K562 (cell line): ENCODE results near the gene GDF11. TPM values are rescaled to one million over a fixed set of nuclear protein-coding genes. Genes with fewer than 3 reads are reported as not detected.

Source experiments
- ATAC-seq: fragments of 200-7000 bp; cut with Tn5 transposase; 3 replicates; pipeline ENCODE4 v1.9.1; 2020; ENCODE audit warnings: moderate library complexity
- BruUV-seq: library from RNA; stranded (reverse); fragments of 400-500 nt; replicated peaks from 2 replicates; lab custom pipeline; 2021; lab: Mats Ljungman, UMichigan
- CTCF ChIA-PET: fragments of 300-600 bp; formaldehyde crosslinking; extraction: SDS; loops from one replicate; lab custom pipeline; 2021; ENCODE audit warnings: low intra/inter-chr PET ratio; lab: Yijun Ruan, JAX
- POLR2A ChIA-PET: fragments of 300-600, 350-650 bp; sonication (Branson Sonifier 250); formaldehyde crosslinking; extraction: SDS; loops from one replicate; lab custom pipeline; 2021; ENCODE audit warnings: antibody characterized with exemption, inconsistent platforms; lab: Yijun Ruan, JAX
- DNase-seq, 4 experiments: peaks; one replicate each; pipeline versions ENCODE4 v3.0.0 to v3.0.0-alpha.2; 2011 to 2018; ENCODE audit warnings: low spot score in 3 of 4, mixed read lengths in 3 of 4; ENCODE audit errors: extremely low read depth in 1 of 4
- FAIRE-seq: peaks from 2 replicates; lab custom pipeline; 2011; peaks lifted over from hg19 to GRCh38; lab: Jason Lieb, UNC
- H2AFZ ChIP-seq: 2 replicates; pipeline ENCODE4 v1.6.0; 2011; ENCODE audit warnings: low read depth, low read length, control low read depth, inconsistent platforms
- H3K27ac ChIP-seq: fragments of 200-600 bp; 3 replicates; pipeline ENCODE4 v1.8.0; 2011; ENCODE audit warnings: low read depth, mild to moderate bottlenecking, control low read depth, inconsistent platforms, low read length, moderate library complexity, mixed read lengths; ENCODE audit errors: extremely low read depth
- H3K27me3 ChIP-seq, 2 experiments: fragments of 300-600 bp in 1 of 2; 2 replicates in 1 of 2; 3 replicates in 1 of 2; pipeline versions ENCODE4 v1.6.0 to v1.8.0; 2011; ENCODE audit warnings: inconsistent platforms in 2 of 2, low read length in 2 of 2, mild to moderate bottlenecking in 1 of 2, mixed read lengths in 1 of 2, moderate library complexity in 1 of 2; ENCODE audit not compliant: control insufficient read depth in 2 of 2, insufficient read depth in 2 of 2
- H3K36me3 ChIP-seq: fragments of 300-600 bp; 3 replicates; pipeline ENCODE4 v1.8.0; 2011; ENCODE audit warnings: mild to moderate bottlenecking, low read length, inconsistent platforms; ENCODE audit not compliant: control insufficient read depth, insufficient read depth
- H3K4me1 ChIP-seq, 2 experiments: fragments of 200-600 bp in 1 of 2; replicated peaks in 1 of 2; 2 replicates in 1 of 2; 3 replicates in 1 of 2; pipeline versions ENCODE4 v1.5.1 to v1.8.0; 2011; ENCODE audit warnings: inconsistent platforms in 2 of 2, low read length in 2 of 2, mild to moderate bottlenecking in 1 of 2, mixed read lengths in 1 of 2, moderate library complexity in 1 of 2; ENCODE audit not compliant: control insufficient read depth in 2 of 2, insufficient read depth in 2 of 2
- H3K4me2 ChIP-seq: 2 replicates; pipeline ENCODE4 v1.6.1; 2011; ENCODE audit warnings: low read length, control low read depth, inconsistent platforms, mixed read lengths; ENCODE audit not compliant: insufficient read depth
- H3K4me3 ChIP-seq: fragments of 200-600 bp; sonication (generic), shearing (Covaris generic); 2 replicates; pipeline ENCODE4 v1.5.1; 2016; ENCODE audit warnings: control low read depth, inconsistent platforms
- H3K79me2 ChIP-seq: fragments of 200-600 bp; 3 replicates; pipeline ENCODE4 v1.8.0; 2011; ENCODE audit warnings: low read length, inconsistent platforms; ENCODE audit not compliant: control insufficient read depth, insufficient read depth
- H3K9ac ChIP-seq, 2 experiments: 2 replicates each; pipeline versions ENCODE4 v1.6.0 to v1.6.1; 2011; ENCODE audit warnings: low read depth in 2 of 2, low read length in 2 of 2, control low read depth in 1 of 2, inconsistent platforms in 1 of 2, mild to moderate bottlenecking in 1 of 2, mixed read lengths in 1 of 2; ENCODE audit not compliant: insufficient read depth in 1 of 2
- H3K9me1 ChIP-seq: one replicate; pipeline ENCODE4 v1.6.0; 2011; ENCODE audit warnings: inconsistent platforms, mild to moderate bottlenecking, low read length, moderate library complexity; ENCODE audit not compliant: control insufficient read depth, insufficient read depth
- H3K9me3 ChIP-seq: replicated peaks from 2 replicates; pipeline ENCODE4 v1.5.1; 2011; ENCODE audit warnings: low read depth, low read length, inconsistent platforms; ENCODE audit not compliant: control insufficient read depth, insufficient read depth
- H4K20me1 ChIP-seq: replicated peaks from 2 replicates; pipeline ENCODE4 v1.6.1; 2011; ENCODE audit warnings: low read length, inconsistent platforms, mixed read lengths; ENCODE audit not compliant: control insufficient read depth, insufficient read depth
- SAFB2 ChIP-seq: fragments of 200-400 bp; formaldehyde crosslinking; IDR thresholded peaks from 2 replicates; pipeline ENCODE4 v1.6.1; 2018; ENCODE audit warnings: borderline replicate concordance, low read length, low read depth, moderate library complexity; ENCODE audit not compliant: severe bottlenecking
- ZNF551 ChIP-seq: fragments of 250-450 bp; sonication (Bioruptor Pico); IDR thresholded peaks from 2 replicates; pipeline ENCODE4 v1.5.0; 2021; ENCODE audit warnings: mild to moderate bottlenecking, moderate library complexity
- ZNF57 ChIP-seq: fragments of 450-650 bp; formaldehyde crosslinking; IDR thresholded peaks from 2 replicates; pipeline ENCODE4 v1.4.0; 2020; ENCODE audit warnings: mild to moderate bottlenecking, moderate library complexity
- ZNF696 ChIP-seq: fragments of 250-450 bp; sonication (Bioruptor Pico); conservative IDR thresholded peaks from 2 replicates; pipeline ENCODE4 v1.4.0; 2020; ENCODE audit warnings: mild to moderate bottlenecking, moderate library complexity
- WGBS: fragments of 100-300 bp; shearing (Covaris generic); methylation state at CpG from one replicate; pipeline ENCODE4 v1.1.6; 2016; ENCODE audit warnings: low coverage, mixed read lengths; ENCODE audit not compliant: insufficient coverage; ENCODE audit errors: missing lambda C conversion rate; 5-methylcytosine and 5-hydroxymethylcytosine counted together
- in situ Hi-C: fragments of 300-500 bp; cut with MboI; formaldehyde crosslinking; loops from 4 replicates; pipeline ENCODE4 v1.15.0; 2018; ENCODE audit warnings: inconsistent platforms, mixed read lengths
- intact Hi-C: fragments of 100-400 bp; cut with micrococcal nuclease; formaldehyde crosslinking; loops from 2 replicates; pipeline ENCODE4 v1.14.2; 2022
- polyA plus RNA-seq, 8 experiments: library from polyadenylated mRNA; depleted of rRNA in 4 of 8; stranded (reverse) in 5 of 8; unstranded in 3 of 8; fragments of >200 nt; fragmentation: Nextera tagmentation in 2 of 8; fragmentation: Illumina TruSeq in 1 of 8; extraction: Ambion mirVana in 2 of 8; extraction: Trizol in 1 of 8; gene quantifications; 2 replicates each; pipeline versions ENCODE4 v1.2.1 to v1.2.3, GENCODE V29; 2011 to 2014; ENCODE audit warnings: inconsistent platforms in 1 of 8, missing spikeins in 1 of 8
- total RNA-seq, 7 experiments: library from RNA; depleted of rRNA in 6 of 7; stranded (reverse); fragments of >200 nt in 6 of 7; fragmentation: Illumina TruSeq in 2 of 7; extraction: Trizol in 2 of 7; gene quantifications; 2 replicates each; pipeline versions ENCODE4 v1.2.1 to v1.2.3, GENCODE V29; 2011 to 2021; ENCODE audit warnings: low replicate concordance in 1 of 7
- TF ChIP-seq, protein P1 (sequence below): sonication (generic); formaldehyde crosslinking; IDR thresholded peaks from 2 replicates; pipeline ENCODE4 v1.8.1; 2023; ENCODE audit warnings: mild to moderate bottlenecking, missing genetic modification reagents
- TF ChIP-seq, protein P2 (sequence below), 2 experiments: fragments of 450-650 bp in 1 of 2; sonication (generic) in 1 of 2; formaldehyde crosslinking in 1 of 2; IDR thresholded peaks in 1 of 2; conservative IDR thresholded peaks in 1 of 2; 2 replicates each; pipeline versions ENCODE4 v1.6.1 to v1.8.1; 2016 to 2023; ENCODE audit warnings: mild to moderate bottlenecking in 2 of 2, moderate library complexity in 2 of 2, inconsistent platforms in 1 of 2, missing genetic modification reagents in 1 of 2

The GDF11 gene
- total and polyA plus RNA-seq, 9 of the 15 experiments (the other 6 are each of a cell fraction or from before 2014, with no cell fraction given) = 1.4 to 15.7 (median 4.8) TPM

DNA sequence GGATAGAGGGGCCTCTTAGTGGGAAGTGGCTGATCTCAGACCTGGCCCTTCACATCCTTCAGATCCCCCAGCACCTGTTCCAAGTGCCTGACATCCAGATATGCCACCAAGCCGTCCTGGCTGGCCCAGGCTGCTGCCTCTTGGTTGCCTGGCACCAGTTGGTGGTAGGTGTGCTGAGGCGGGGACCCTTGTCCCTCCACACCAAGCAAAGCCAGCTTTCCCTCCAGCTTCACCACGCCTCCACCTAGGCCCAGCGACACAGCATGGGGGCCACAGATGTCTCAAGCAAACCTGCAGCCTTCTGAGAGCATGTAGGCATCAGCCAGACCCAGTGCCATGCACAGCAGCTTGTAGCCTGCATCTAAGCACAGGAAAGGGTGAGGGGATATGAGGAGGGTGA is 10.6 kb upstream of the GDF11 start:
- DNase-seq (no peak), ATAC-seq (no peak), FAIRE-seq (no peak)
- Histone ChIP-seq H3K9me3 (no peaks in the 10 kb centered on the region), H3K36me3 (peaks cover 1% of the 10 kb centered on the region; the same call in 1 of the 3 replicates), H3K27ac (no peak overlapping the region), H3K27me3 (no peaks in the 10 kb centered on the region), H4K20me1 (0 out of 2 replicates have a peak, but pooled peaks cover 5% of the 10 kb centered on the region), H3K4me2 (no peak overlapping the region), H3K4me3 (no peak overlapping the region), H3K79me2 (peaks cover 20% of the 10 kb centered on the region), H3K9ac (peak overlapping the region in 1 of 2 experiments; percentile 73; a peak in 1 of 4 replicates), H2AFZ (no peak overlapping the region), H3K4me1 (peaks cover 20 to 36% of the 10 kb centered on the region in 2 experiments; a peak in 4 of 5 replicates), H3K9me1 (no peaks in the 10 kb centered on the region)
- CTCF ChIA-PET = no interaction called here
- in situ Hi-C loops (no loop called here), intact Hi-C loops (no loop called here)
- POLR2A ChIA-PET = no interaction called here
- no TSS peak for BruUV-seq
- WGBS = 47% methylated on average over 4 of the region's 4 CpGs
- no peak for TF ChIP-seq SAFB2
- TF ChIP-seq, all 486 proteins: peak for 0

DNA sequence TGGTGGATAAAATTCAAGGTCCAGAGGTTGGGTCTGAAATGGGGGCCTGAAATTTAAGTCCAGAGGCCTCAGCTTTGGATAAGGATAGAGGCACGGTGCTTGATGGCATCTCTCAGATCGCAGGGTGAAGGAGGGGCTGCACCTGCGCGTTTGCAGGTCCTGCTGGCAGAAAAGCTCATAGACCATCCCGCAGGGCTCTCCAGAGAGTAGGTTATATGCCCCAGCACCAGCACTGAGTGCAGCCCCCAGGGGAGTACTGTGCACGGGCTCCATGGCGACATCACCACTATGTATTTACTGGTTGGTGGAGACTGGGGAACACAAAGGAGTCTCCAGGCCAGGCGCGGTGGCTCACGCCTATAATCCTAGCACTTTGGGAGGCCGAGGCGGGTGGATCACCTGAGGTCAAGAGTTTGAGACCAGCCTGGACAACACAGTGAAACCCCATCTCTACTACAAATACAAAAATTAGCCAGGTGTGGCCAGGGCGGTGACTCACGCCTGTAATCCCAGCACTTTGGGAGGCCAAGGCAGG is 9.8 kb upstream of the GDF11 start:
- no peak for ATAC-seq
- Histone ChIP-seq H3K9me1 (no peaks in the 10 kb centered on the region), H3K9ac (no peak overlapping the region), H2AFZ (no peak overlapping the region), H3K4me3 (no peak overlapping the region), H3K79me2 (peaks cover 12% of the 10 kb centered on the region), H3K9me3 (no peaks in the 10 kb centered on the region), H3K4me2 (no peak overlapping the region), H4K20me1 (no peaks in the 10 kb centered on the region), H3K4me1 (peaks cover 24 to 34% of the 10 kb centered on the region in 2 experiments), H3K27me3 (no peaks in the 10 kb centered on the region), H3K36me3 (no peaks in the 10 kb centered on the region), H3K27ac (no peak overlapping the region)
- in situ Hi-C loops (no loop called here), intact Hi-C loops (no loop called here)
- DNase-seq = no peak
- TF ChIP-seq ZNF696 (CRISPR knock-in tag) (no peak), ZNF551 (CRISPR knock-in tag) (no peak), ZNF57 (CRISPR knock-in tag) (no peak)
- TF ChIP-seq, protein P1, sequence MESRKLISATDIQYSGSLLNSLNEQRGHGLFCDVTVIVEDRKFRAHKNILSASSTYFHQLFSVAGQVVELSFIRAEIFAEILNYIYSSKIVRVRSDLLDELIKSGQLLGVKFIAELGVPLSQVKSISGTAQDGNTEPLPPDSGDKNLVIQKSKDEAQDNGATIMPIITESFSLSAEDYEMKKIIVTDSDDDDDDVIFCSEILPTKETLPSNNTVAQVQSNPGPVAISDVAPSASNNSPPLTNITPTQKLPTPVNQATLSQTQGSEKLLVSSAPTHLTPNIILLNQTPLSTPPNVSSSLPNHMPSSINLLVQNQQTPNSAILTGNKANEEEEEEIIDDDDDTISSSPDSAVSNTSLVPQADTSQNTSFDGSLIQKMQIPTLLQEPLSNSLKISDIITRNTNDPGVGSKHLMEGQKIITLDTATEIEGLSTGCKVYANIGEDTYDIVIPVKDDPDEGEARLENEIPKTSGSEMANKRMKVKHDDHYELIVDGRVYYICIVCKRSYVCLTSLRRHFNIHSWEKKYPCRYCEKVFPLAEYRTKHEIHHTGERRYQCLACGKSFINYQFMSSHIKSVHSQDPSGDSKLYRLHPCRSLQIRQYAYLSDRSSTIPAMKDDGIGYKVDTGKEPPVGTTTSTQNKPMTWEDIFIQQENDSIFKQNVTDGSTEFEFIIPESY (CRISPR knock-in tag) = peak; percentile 32; the same call in 1 of the 2 replicates
- TF ChIP-seq, protein P2, sequence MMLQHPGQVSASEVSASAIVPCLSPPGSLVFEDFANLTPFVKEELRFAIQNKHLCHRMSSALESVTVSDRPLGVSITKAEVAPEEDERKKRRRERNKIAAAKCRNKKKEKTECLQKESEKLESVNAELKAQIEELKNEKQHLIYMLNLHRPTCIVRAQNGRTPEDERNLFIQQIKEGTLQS (IDR thresholded peaks at IDR 0.05) = 0 out of 2 replicates have a peak, but pooled peaks have one; percentile 15
- TF ChIP-seq, protein P2 (CRISPR knock-in tag; conservative IDR thresholded peaks at IDR 0.05) = no peak
- POLR2A ChIA-PET = no interaction called here
- 72% methylated on average over 14 of the region's 14 CpGs for WGBS
- CTCF ChIA-PET = no interaction called here
- no TSS peak for BruUV-seq
- no peak for FAIRE-seq
